ENCODE data around the gene ADAMTS2.

ADAMTS2 gene

DNA sequence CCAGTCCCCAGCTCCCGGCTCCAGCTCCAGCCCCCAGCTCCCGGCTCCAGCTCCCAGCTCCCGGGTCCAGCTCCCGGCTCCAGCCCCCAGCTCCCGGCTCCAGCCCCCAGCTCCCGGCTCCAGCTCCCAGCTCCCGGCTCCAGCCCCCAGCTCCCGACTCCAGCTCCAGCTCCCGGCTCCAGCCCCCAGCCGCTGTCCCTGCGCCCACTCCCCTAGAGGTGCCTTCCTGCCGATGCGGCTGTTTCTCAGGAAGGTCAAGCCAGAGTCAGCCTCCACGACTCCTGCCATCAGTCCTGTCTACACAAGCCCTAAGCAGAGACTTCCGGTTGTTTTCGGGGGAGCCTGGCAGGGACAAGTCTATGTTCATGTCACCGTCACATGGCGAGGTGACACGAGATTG lies 210.3 kb downstream of the ADAMTS2 start:
- no peak for DNase-seq

DNA sequence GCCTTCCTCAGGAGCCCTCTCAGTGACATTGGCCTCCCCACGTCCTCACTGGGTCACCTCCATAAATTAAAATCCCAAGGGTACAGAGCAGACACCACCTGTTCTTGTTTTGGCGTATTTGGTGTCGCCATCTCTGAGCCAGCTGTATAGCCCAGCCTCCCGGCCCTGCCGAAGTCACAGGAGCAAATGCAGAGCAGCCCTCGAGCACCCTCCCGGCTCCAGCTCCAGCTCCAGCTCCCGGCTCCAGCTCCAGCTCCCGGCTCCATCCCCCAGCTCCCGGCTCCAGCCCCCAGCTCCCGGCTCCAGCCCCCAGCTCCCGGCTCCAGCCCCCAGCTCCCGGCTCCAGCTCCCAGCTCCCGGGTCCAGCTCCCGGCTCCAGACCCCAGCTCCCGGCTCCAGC lies 210.8 kb downstream of the ADAMTS2 start:
- DNase-seq, result no peak

DNA sequence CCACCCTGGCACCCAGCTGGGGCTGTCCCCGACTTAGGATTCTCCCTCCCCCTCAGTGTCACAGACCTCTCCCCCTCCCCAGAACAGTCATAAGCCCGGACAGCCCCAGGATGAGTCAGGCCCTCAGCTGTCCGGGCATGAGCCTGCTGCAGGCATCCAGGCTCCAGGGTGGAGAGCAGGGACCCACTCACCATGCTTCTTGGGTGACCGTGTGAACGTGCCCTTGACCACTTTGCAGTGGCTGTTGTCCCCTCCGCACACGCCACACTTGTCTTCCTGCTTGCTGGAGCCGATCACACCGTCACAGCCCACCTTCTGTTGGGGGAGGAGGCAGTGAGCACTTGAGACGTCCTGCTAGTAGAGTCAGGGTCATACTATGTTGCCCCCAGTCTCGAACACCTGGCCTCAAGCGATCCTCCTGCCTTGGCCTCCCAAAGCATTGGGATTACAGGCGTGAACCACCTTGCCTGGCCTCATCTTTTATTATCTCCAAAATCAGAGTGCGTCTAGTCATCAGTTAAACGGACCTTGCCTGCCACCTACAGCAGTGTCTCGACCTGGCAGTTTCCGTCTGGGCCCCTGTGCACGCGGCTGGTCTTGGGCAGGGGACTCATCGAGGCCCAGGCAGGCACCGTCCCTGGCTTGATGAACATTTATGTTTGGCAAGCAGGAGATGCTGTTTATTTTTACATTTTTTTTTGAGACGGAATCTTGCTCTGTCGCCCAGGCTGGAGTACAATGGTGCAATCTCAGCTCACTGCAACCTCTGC lies 212.5 kb downstream of the ADAMTS2 start:
- no peak for DNase-seq

DNA sequence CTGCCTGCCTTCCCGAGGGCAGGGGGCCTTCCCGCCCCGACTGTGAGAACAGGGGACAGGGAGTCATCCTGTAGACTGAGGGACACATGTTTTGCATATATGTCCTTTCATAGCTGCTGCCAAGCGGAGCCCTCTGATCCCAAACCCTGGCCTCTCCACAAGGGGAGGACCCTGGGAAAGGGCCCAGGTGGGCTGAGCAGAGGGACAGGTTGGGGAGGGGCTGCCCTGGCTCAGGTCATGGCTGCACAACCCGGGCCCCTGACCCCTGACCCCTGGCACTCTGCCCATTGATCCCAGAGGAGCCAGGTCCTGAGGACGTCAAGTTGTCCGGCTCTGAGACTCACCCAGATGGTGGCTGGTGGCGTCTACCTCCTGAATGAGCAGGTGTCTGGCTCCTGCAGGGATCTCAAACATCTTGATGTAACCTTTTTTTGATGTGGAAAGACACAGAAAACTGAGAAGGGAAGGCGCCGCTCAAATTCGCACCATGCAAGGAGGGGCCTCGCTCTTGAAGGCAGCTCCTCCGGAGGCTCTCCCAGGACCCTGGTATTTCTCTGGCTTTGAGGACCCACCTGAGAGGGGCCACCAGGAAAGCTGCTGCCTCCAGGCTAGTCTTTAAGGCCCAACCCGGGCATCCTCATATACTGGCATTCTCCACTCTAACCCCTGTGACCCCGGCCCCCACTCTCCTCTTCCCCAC lies 213.2 kb downstream of the ADAMTS2 start:
- DNase-seq, result peak; percentile 39

DNA sequence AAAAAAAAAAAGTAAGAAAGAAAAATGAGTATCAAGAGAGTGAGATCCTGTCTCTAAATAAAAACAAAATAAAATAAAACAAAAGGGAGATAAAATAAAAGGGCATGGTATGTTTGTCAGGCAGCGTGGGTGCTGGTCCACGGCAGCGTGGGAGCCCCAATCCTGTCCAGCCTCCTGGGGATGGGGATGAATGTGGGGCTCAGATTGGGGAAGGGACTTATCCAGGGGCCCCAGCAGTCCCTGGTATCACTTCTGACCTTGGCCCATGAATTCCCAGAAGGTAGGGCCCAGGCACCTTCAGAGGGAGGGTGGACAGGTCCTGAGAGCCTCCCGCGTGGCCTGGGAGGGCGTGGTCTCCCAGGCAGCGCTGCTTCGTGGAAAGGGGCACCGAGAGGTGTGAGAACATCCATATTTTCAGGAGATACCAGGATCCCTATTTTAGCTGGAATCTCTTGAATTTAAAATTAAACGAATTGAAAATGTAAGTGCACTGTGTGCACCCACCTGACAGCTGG lies 213.9 kb downstream of the ADAMTS2 start:
- no peak for DNase-seq

DNA sequence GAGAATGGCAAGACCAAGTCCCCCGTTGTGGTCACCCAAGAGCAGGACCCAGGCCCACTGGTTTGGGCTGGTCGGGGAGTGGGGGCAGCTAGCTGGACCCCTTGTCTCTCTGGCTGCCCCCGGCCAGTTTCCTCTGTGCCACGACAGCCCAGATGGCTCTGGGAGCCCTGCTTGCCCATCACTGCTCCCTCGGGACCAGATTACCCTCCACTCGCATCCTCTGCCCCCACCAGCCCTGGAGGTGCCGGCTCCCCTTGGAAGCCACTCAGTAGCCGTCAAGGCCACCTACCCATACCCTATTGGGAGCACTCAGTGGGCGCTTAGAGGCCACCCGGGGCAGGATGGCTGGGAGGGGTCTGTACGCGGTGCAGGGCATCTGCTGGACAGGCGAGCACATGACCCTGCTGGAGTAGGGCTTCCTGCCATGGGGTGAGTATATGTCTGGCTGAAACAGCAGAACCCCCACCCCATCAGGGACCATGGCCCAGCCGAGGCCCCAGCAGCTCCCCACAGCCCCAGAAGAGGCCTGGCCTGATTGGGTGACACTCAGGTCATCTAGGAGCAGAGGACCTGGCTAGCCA lies 215.1 kb downstream of the ADAMTS2 start:
- peak; percentile 38 for DNase-seq

DNA sequence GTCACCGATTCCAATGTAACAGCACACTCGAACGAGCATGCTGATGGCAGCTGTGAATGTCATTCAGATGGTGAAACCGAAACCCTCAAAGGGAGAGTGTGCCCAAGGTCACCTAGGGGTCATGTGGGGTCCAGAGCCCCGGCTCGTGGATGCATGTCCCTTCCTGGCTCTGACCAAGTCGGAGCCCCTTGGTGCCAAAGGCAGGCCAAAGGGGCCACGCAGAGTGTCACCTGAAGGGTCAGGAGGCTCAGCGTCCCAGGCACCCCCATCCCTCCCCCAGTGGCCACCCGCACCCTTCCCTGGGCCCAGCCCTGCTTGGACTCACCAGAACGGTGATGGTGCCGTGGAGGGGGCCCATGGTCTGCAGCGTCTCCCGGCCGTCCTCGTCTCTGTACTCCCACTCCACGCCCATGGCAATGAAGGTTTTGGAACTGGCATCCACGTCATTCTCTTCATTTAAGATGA lies 215.6 kb downstream of the ADAMTS2 start:
- peak; percentile 18 for DNase-seq

DNA sequence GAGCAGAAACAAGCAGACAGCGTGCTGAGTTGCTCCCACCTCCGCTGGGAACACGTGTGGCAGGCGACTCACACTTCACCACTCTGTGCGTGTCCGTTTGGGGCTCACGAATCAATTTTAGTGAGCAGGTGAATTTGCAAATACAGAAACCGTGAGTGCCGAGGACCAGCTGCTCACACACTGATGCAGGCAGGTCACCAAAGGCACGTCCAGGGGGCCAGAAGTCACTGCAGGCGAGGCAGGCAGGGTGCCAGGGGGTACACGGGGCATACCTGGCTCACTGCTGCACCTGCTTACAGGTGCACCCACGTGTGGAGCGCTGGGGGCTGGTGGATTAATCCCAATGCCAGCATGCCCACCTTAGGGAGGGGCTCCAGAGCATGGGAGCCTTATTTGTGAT lies 216.3 kb downstream of the ADAMTS2 start:
- peak; percentile 42 for DNase-seq

DNA sequence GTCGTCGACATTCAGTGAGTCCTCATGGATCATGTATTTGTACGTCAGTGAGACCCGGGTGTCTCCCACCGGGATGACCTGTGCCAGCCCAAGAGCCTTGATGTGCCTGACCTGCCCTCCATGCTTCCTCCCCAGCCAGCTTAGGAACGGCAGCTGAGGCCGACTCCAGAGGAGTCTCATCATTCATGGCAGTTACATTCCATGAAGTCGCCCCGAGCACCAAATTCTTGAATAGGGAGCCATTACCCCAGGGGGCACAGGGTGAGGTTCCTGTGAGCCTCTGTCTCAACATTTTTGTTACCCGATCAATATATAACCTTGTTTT lies 217.3 kb downstream of the ADAMTS2 start:
- DNase-seq, result peak; percentile 29

DNA sequence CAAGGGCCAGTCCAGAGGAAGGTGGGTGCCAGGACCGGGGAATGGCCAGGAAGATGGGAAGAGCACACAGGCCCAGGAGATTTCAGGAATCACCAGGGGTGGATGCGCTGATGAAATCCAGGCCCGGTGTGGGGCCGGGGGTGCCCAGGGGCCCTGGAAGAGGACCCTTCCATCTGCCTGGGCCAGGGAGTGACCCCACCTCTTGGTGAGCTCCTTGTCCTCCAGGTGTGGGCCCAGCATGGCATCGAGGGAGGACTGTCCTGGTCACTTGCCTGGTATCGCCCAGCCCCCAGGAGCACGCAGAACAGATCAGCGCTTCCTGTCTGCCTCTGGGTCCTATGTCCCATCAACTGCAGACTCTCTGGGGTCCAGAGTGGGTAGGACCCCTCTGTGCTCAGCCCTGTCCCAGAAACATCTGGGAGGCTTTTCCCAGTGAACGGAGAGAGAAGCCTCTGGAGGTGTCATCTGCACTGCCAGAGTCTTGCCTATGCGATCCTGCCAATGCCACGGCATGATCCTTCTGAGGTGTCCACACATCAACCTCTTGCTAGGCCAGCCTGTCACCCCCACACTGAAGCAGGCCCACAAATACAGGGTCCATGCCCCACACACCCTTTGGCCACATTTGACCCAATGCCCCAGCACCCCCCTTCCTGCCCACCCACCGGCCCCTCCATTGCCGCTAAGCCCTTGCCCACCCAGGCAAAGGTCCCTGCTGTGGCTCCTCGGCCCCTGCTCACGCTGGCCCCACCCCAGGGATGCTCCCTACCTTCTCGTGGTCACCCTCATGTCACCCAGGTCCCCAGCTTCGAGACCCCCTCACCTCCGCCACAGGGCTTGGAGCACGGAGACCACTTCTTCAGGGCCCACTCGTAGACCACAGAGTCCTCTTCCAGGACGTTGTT lies 217.9 kb downstream of the ADAMTS2 start:
- peak; percentile 14 for DNase-seq

DNA sequence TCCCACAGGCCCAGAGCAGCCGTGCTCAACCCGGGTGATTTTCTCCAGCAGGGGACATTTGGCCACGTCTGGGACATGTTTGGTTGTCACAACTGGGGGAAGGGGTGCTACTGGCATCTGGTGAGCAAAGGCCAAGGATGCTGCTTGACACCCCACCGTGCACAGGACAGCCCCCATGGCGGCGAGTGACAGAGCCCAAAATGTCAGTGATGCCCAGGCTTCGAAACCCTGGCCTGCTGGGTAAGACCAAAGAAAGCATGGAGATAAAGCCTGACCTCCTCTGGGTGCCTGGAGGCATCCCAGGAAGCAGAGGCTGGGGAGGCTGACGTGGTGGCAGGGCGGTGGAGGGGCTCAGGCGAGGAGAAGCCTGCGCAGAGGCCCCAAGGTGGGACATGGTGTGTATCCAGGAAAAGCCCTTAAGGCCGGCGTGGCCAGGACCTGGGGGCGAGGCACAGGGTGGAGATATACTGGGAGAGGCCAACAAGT lies 218.7 kb downstream of the ADAMTS2 start:
- peak; percentile 36 for DNase-seq

DNA sequence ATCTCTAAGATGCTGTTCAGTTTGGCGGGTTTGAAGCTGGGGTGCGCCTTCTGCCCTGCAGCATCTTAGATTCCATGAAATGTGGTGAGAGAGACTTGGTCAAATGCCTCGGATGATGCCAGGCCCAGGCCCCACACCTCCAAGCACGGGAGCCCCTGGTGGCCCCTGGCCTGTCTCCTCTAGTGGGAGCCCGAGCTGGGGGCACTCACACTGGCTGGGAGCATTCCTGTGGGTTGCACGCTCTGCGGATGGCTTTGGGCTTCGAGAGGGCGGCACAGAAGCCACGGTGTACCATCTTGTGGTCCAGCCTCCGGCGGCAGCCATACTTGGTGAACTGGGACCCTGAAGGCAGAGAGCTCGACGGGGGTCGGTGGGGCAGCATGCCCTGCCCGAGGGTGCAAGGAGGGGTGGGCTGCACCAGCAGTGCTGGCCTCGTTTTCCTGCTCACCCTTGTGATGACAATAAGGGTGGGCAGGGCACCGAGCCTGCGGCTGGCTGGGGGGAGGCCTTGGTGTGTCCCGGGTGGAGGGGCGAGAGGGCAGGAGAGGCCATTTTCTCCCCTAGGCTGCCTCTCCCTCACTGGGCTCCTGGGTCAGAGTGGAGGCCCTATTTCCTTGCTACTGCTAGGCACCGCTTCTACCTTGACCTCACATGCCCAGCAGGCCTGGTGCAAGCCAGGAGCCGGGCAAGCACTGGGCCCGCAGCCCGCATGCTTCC lies 219.3 kb downstream of the ADAMTS2 start:
- DNase-seq, result peak; percentile 36

DNA sequence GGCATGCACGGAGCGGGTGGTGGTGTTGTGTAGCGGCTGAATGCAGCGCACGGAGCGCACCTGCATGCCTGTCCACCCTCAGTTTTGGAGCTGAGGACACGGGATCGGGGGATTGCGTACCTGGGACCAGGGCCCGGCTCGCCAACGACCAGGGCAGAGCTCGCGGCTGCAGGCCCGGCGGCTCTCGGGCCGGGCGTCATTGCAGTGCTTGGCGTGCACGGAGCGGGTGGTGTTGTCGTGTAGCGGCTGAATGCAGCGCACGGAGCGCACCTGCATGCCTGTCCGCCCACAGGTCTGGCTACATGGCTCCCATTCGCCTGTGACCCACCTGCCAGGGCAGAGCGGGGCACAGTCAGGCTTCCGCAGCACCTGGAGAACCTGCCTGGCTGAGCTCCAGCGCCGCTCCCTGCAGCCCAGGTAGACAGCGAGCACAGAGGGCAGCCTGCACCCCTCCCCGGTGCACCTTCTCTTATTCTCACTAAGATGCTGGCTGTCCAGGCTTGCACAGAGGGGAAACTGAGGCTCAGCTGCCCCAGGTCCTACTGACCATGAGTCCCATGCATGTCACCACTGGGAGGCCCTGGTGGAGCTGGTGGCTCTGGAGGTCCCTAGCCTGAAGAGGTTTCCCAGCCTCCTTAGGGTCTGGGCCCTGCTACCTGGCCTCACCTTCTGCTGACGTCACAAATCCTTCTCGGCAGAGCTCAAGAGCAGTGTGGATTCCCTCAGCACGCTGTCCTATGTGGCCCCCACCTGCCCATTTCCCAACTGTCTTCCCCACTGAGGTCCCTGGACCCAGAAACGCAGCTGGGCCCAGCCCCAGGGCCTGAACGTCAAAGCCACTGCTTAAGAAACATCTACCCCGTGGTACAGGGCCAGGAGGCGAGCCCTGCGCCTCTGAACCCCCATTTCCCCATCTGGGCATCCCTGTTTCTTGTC lies 220.1 kb downstream of the ADAMTS2 start:
- DNase-seq, result peak; percentile 33

DNA sequence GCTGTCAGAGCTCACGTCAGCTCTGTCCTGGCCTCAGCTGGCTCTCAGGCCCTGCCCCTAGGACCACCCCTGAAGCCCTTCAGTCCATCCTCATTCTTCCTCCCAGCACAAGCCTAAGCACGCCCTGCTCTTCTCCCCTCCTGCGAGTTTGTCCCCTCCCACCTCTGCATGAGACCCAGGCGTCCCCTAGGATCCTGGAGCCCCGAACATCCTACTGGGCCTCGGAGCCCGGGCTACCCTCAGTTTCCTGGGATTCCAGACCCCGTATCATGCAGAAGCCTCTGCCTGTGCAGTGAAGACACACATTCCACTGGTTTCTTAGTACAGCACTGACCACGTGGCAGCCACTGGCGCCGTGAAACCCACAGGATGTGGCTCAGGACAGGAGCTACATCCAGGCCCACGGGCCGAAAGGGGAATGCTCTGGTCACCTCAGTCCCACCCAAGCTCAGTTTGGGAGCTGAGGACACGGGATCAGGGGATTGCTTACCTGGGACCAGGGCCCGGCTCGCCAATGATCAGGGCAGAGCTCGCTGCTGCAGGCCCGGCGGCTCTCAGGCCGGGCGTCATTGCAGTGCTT lies 220.9 kb downstream of the ADAMTS2 start:
- DNase-seq, result peak; percentile 26

DNA sequence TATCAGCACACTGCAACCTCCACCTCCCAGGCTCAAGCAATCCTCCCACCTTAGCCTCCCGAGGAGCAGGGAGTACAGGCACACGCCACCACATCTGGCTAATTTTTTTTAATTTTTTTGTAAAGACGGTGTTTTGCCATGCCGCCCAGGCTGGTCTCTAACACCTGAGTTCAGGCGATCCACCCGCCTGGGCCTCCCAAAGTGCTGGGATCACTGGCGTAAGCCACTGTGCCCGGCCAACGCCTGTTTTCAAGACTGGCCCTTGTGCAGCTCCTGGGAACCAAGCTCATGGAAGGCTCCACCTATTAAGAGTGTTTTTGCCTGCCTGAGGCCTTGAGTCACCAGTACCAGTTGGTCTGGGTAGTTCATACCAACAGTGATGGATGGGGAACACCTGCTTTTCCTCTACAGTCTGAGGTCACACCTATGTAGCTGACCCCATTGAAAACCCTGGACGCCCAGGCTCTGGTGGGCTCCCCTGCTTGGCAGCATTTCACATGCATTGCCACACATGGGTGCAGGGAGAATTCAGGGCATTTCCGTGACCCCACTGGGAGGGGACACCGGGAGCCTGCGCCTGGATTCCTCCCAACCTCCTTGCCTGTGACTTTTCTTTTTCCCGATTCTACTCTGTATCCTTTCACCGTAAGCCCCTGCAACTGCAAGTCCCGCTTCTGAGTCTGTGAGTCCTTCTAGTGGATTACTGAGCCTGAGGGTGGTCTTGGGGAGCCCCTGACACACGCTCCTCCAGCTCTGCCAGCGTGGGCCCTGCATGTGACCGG lies 221.6 kb downstream of the ADAMTS2 start:
- peak; percentile 22 for DNase-seq

DNA sequence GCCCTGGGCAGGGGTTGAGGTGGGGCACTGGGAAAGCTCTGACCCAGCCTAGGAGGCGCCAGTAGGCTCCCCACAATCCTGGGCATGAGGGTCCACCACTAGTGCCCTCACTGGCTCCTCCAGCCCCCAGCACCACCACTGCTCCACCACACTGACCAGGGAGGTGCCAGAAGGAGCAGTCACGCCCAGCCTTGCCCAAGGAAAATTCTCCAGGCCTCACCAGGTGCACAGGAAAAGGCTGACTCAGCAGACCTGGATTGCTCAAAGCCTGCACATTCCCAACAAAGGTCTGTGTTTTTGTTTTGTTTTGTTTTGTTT lies 222.2 kb downstream of the ADAMTS2 start:
- peak; percentile 36 for DNase-seq

DNA sequence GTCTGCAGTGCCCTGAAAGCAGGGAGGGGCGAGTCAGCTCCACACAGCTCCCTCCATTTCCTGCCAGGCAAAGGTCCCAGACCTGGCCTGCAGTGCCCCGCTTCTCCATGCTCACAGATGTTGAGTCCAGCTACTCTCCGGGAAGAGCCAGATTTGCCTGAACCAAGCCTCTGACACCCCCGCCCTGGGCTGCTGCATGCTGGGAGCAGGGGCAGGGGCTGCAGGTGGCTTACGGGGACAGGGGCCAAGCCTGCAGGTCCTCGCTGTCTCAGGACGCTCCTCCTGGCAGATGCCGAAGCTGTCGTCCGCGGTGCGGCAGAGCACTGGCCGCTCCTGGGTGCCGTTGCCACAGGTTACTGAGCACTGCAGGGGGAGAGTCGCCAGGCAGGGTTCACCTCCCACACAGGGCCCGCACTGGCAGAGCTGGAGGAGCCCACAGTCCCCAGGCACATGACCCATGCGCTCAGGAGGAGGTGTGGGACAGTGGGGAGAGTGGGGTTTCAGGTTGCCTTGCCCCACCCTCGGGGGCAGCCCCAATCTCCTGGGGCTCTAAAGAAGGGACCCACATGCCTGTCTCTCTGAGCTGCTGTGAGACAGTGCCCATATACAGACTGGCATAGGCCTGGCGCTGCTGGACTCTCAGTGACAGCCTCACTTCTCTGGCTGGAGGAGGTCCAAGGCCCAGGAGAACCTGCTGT lies 222.7 kb downstream of the ADAMTS2 start:
- DNase-seq, result peak; percentile 37

DNA sequence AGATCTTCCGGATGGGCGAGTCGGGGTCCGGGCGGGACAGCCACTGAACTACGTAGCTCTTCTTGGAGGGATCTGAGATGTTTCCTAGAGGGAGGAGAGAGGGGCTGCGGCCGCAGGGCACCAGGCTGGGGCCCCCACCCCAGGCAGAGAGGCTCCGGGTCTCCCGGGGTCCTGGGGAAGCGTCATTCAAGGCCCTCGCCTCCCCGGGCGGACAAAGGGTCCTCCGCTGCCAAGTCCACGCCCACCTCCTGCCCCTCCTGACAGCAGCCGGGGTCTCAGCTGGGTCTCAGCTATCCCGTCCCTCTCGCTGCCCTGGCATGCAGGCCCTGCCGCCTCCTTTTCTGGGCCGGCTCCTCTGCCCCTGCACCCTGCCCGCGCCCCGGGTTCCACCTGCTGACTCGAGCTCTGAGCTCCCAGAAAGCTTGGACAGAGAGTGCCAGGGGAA lies 223.6 kb downstream of the ADAMTS2 start:
- DNase-seq, result no peak

All from islet precursor cell (in vitro differentiated cells).